ENCODE data around the gene MIOS.

GRCh38 chr7:7618410-7618809 is 51.7 kb downstream of the MIOS start:
- TF ChIP-seq POLR2A (IDR thresholded peaks at IDR 0.05) (no peak), CTCF (IDR thresholded peaks at IDR 0.05 in 8 of 11, conservative IDR thresholded peaks at IDR 0.05 in 3 of 11) (no peak)
